ELR (cell line): Measurements from ENCODE around the gene MED14.
A peak's percentile ranks its signal among the peaks of the same experiment; 100 is the strongest.

Experiments
- DNase-seq: peaks from one replicate; pipeline ENCODE4 v3.0.0-alpha.2; 2015; ENCODE audit warnings: low read depth

The MED14 gene

GRCh38 chrX:40729598-40730584, 5.5 kb downstream of the MED14 start:
- no peak for DNase-seq

GRCh38 chrX:40727581-40728252, 7.6 kb downstream of the MED14 start:
- no peak for DNase-seq

GRCh38 chrX:40727093-40727492, 8.2 kb downstream of the MED14 start:
- DNase-seq, result no peak

GRCh38 chrX:40722930-40723329, 12.4 kb downstream of the MED14 start:
- no peak for DNase-seq

GRCh38 chrX:40721489-40722106, 13.7 kb downstream of the MED14 start:
- DNase-seq, result no peak

- no peak for DNase-seq
Measured at GRCh38 chrX:40720792-40721191, 14.6 kb downstream of the MED14 start.

GRCh38 chrX:40720339-40720738, 15.0 kb downstream of the MED14 start:
- no peak for DNase-seq

GRCh38 chrX:40719731-40720130, 15.6 kb downstream of the MED14 start:
- DNase-seq, result peak; percentile 56

- DNase-seq, result peak; percentile 86
Measured at GRCh38 chrX:40719218-40719617, 16.1 kb downstream of the MED14 start.

GRCh38 chrX:40709395-40709794, 25.9 kb downstream of the MED14 start:
- DNase-seq, result no peak

- DNase-seq, result no peak
Measured at GRCh38 chrX:40705658-40706312, 29.6 kb downstream of the MED14 start.

- DNase-seq, result no peak
Measured at GRCh38 chrX:40700640-40701342, 34.6 kb downstream of the MED14 start.

GRCh38 chrX:40698851-40699250, 36.5 kb downstream of the MED14 start:
- DNase-seq, result no peak

- no peak for DNase-seq
Measured at GRCh38 chrX:40694802-40695201, 40.5 kb downstream of the MED14 start.

- DNase-seq, result no peak
Measured at GRCh38 chrX:40688929-40689328, 46.4 kb downstream of the MED14 start.

GRCh38 chrX:40687169-40687568, 48.2 kb downstream of the MED14 start:
- no peak for DNase-seq

- no peak for DNase-seq
Measured at GRCh38 chrX:40685362-40685918, 49.9 kb downstream of the MED14 start.

GRCh38 chrX:40684092-40684491, 51.2 kb downstream of the MED14 start:
- DNase-seq, result no peak

- DNase-seq, result no peak
Measured at GRCh38 chrX:40683245-40683644, 52.1 kb downstream of the MED14 start.

GRCh38 chrX:40671126-40671525, 64.2 kb downstream of the MED14 start:
- no peak for DNase-seq
